NCI-H460 (cell line): ENCODE results near the gene NQO2. TPM values are rescaled to one million over a fixed set of nuclear protein-coding genes. Genes with fewer than 3 reads are reported as not detected.
A peak's percentile ranks its signal among the peaks of the same experiment; 100 is the strongest.
"Not testable (repeated sequence)": the region's sequence is repeated elsewhere in the genome, so short reads cannot be mapped to it uniquely, and the experiment has no call there.

Experiments
- DNase-seq: peaks from one replicate; pipeline ENCODE4 v3.0.0-alpha.2; 2016; ENCODE audit warnings: low read depth; ENCODE audit errors: extremely low read depth
- total RNA-seq: library from RNA; depleted of rRNA; stranded (reverse); fragments of >200 nt; shearing (Covaris generic); gene quantifications from 2 replicates; pipeline ENCODE4 v1.2.3, GENCODE V29; 2014

NQO2 gene
- total RNA-seq, 1 experiment from 2014 or later, result 171 TPM

- DNase-seq, result no peak
These were observed 11.5 kb downstream of the NQO2 start for GRCh38 chr6:3011158-3011557.

GRCh38 chr6:3011592-3011991 is 11.9 kb downstream of the NQO2 start:
- no peak for DNase-seq

DNA sequence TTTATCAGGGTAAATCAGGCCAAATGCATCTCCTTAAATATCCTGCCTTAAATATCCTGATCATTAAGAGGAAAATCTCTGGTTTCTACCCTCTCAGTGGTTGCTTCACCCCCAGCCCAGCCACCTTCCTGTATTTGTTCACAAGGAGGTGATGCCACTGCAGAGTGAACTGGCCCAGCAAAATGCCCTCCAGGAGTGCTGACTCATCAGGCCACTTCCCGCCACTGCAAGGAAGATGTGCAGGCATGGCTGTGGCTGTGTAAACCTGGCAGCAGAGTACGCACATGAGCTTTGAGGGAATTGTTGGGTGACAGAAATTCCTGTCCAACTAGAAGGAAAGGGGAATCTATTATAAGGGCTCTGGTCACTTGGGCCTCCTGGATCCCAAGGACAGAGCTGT is 13.8 kb downstream of the NQO2 start:
- no peak for DNase-seq

DNA sequence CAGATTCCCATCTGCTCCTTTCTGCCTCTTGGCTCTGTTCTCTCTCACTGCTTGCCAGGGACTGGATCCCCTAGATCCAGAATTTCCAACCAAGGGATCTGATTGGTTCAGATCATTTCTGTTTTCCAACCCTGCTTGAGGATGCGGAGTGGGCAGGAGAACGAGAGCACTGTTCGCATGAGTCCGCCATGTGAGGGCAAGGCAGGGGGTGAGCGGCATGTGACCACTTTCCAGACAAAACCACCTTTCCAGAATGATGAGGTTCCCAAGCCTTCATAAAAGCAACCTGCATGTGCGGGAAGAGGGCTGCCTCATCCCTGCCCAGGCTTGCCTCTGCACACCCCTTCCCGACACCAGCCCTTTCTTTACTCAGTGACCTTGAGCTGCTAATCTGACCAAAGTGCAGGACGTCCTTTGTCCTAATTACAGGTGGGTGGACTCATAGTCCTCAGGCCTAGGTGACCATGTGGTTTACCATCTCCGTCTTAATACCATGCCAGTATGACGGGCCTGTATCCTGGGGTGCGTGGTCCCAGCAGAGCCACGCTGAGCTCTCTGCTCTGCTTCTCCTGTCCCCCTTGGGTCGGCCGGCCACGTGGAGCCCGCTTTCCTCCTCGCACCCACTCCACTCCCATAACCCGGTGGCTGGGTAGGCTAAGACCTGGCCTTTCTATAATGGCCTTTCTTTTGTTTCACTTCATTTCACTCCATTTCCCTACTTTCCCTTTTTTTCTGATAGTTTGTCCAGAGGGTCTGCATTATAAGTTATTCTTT is 14.4 kb downstream of the NQO2 start:
- no peak for DNase-seq

DNA sequence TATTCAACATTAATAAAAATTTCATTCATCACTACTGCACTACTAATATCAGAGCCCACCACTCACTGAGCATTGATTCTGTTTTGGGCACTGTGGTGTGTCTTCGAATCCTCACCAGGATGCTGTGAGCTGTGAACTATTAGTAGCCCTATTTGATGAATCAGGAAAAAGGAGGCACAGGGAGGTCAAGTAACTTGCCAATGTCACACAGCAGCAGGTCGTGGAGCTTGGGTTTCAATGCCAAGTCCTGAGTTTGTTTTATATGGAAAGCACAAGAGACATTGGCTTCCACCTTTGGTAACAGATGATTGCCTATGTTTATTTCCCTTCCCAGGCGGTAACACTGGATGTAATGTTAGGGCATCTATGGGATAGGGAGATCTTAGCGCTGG is 15.0 kb downstream of the NQO2 start:
- no peak for DNase-seq

GRCh38 chr6:3015144-3015543 is 15.4 kb downstream of the NQO2 start:
- no peak for DNase-seq

GRCh38 chr6:3016473-3017280 is 17.0 kb downstream of the NQO2 start:
- no peak for DNase-seq

- DNase-seq, result no peak
These were observed 17.6 kb downstream of the NQO2 start for GRCh38 chr6:3017304-3017703.

DNA sequence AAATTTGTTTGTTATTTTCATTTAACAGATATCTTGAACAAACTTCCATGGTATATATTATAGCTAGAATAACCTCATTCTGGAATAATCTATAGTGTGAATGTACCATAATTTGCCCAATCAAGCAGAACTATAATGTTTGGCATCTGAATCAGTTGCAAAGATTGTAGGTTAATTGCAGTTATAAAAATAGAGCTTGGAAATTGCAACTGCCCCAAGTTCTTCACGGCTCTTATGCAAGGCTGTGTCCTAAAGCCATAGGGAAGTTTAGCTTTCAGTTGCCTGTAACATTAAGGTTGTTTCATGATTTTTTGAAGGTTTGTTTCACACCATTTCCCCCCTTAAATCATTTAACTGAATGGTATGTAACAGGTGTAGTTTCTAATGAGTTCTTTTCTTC is 19.4 kb downstream of the NQO2 start:
- DNase-seq, result no peak

- DNase-seq, result no peak
These were observed 20.1 kb downstream of the NQO2 start for GRCh38 chr6:3019749-3020320.

GRCh38 chr6:3020976-3021598 is 21.4 kb downstream of the NQO2 start:
- not testable (repeated sequence) for DNase-seq

DNA sequence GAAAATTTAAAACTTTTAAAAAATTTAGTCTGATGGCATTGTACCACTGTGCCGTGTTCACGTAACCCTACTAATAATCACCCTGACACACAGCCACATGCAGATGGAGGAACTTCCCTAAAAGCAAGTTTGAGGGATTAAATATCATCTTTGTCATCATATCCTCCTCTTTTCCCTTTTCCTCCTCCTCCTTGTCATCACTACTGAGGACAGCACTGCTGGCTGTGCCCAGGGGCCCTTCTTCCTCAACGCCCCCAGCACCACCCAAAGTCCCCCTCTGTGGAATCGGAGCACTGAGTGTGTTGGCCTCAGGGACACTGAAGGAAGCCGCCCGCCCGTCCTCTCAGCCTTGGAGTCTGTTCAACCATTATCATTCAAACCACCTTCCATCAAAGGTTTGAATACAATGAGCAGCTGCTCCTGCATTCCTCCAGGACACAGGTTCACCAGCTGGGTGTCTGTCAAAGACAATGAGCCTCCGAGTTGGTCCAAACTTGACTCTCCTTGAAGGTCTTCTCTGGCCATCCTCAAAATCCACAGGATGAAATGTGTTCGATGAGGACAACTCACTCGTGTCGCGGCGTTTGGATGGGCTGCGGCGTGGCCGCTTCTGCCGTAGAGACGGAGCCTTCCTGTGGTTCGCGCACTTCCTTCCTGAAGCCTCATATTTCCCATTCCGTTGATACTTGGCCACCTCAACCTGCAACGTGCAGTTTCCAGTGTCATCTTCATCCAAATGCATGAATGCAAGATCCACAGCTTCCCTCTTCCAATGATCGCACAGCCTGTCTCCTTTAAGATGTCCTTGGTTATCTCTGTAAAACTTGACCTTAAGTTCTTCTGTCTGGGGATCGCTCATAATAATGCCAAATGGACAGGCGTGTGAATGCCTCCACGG is 23.3 kb downstream of the NQO2 start:
- no peak for DNase-seq

GRCh38 chr6:3023663-3024483 is 24.2 kb downstream of the NQO2 start:
- peak; percentile 91 for DNase-seq

- no peak for DNase-seq
These were observed 27.3 kb downstream of the NQO2 start for GRCh38 chr6:3026791-3027626.

- DNase-seq, result not testable (repeated sequence)
These were observed 28.5 kb downstream of the NQO2 start for GRCh38 chr6:3028156-3028555.

- DNase-seq, result no peak
These were observed 32.4 kb downstream of the NQO2 start for GRCh38 chr6:3031857-3032640.

- no peak for DNase-seq
These were observed 33.3 kb downstream of the NQO2 start for GRCh38 chr6:3032986-3033385.

- no peak for DNase-seq
These were observed 34.0 kb downstream of the NQO2 start for GRCh38 chr6:3033652-3034051.
